ENCODE measurements around the gene PACSIN2.
"Not testable (repeated sequence)": the region's sequence is repeated elsewhere in the genome, so short reads cannot be mapped to it uniquely, and the experiment has no call there.

The PACSIN2 gene

DNA sequence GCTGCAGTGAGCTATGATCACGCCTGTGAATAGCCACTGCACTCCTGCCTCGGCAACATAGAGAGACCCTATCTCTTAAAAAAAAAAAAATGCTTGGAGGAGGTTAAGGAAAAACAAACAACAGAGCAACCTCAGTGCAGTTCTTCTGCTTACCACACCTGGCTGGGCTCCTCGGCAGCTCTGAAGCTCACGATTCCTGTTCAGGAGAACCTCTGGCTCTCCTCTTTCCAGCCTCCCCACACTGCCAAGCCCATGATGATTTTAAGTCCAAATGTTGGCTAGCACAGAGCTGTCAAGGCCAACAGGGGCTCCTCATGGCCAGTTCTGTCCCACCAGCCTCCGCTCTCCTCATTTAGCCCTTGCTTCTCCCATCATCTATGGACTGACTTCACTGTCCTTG, 88.2 kb downstream of the PACSIN2 start:
- Histone ChIP-seq H3K4me3 (ENCODE audit: low read depth, low read length) (no peak overlapping the region), H3K79me2 (peaks cover 10% of the 10 kb centered on the region), H3K36me3 (ENCODE audit: control insufficient read depth, insufficient read depth, low read length) (no peaks in the 10 kb centered on the region), H3K9me3 (ENCODE audit: control insufficient read depth, low read length) (no peaks in the 10 kb centered on the region), H3K27me3 (ENCODE audit: control insufficient read depth, insufficient read depth, low read length) (no peaks in the 10 kb centered on the region), H3K4me1 (peaks cover 3% of the 10 kb centered on the region), H3K4me2 (ENCODE audit: low read length) (no peak overlapping the region), H3K27ac (no peak overlapping the region), H2AFZ (no peak overlapping the region), H3K9ac (no peak overlapping the region)
- TF ChIP-seq, protein P1, sequence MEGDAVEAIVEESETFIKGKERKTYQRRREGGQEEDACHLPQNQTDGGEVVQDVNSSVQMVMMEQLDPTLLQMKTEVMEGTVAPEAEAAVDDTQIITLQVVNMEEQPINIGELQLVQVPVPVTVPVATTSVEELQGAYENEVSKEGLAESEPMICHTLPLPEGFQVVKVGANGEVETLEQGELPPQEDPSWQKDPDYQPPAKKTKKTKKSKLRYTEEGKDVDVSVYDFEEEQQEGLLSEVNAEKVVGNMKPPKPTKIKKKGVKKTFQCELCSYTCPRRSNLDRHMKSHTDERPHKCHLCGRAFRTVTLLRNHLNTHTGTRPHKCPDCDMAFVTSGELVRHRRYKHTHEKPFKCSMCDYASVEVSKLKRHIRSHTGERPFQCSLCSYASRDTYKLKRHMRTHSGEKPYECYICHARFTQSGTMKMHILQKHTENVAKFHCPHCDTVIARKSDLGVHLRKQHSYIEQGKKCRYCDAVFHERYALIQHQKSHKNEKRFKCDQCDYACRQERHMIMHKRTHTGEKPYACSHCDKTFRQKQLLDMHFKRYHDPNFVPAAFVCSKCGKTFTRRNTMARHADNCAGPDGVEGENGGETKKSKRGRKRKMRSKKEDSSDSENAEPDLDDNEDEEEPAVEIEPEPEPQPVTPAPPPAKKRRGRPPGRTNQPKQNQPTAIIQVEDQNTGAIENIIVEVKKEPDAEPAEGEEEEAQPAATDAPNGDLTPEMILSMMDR (IDR thresholded peaks at IDR 0.05): no peak

DNA sequence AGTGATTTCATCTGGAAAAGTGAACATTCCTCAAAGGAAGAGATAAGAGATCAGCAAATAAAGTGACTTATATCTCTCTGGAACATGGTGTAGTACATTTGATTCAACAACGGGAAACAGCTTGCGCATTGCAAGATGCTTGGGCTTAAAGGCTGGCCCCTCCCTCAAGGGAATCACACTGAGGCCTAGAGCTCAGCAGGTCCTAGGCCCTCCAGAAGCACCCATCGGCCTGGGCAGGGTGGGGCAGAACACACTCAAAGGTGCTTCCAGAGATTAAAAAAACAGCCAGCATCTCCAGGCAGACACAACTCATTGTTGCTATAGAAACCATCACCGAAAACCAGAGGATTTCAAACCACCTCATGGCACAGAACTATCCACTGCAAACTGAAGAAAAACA, 88.8 kb downstream of the PACSIN2 start:
- no peaks in the 10 kb centered on the region for H3K9me3 ChIP-seq (ENCODE audit: control insufficient read depth, low read length)
- H3K36me3 ChIP-seq (ENCODE audit: control insufficient read depth, insufficient read depth, low read length): no peaks in the 10 kb centered on the region
- peaks cover 10% of the 10 kb centered on the region for H3K79me2 ChIP-seq
- TF ChIP-seq, protein P1 (IDR thresholded peaks at IDR 0.05): no peak
- no peaks in the 10 kb centered on the region for H3K27me3 ChIP-seq (ENCODE audit: control insufficient read depth, insufficient read depth, low read length)
- no peak overlapping the region for H2AFZ ChIP-seq
- no peak overlapping the region for H3K4me2 ChIP-seq (ENCODE audit: low read length)
- no peak overlapping the region for H3K27ac ChIP-seq
- H3K4me3 ChIP-seq (ENCODE audit: low read depth, low read length): no peak overlapping the region
- peaks cover 3% of the 10 kb centered on the region for H3K4me1 ChIP-seq
- H3K9ac ChIP-seq: no peak overlapping the region

DNA sequence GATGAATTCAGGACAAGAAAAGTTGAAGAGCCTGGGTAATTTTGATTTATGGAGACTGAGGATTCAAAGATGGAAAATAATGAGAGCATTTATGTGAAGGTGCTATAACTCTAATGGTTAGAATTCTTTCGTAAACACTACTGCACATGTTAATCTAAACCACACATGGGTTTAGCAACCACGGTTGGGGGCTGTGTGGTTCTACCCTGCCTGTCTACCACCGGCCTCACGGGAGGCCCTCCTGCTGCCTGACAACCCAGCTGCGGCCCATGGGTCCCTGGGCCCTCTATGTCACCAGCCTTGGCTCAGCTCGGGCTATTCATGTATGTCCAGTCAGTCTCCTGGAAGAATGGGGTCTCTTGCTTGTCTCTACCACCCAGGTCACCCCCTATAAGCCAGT, 89.4 kb downstream of the PACSIN2 start:
- Histone ChIP-seq H3K79me2 (peaks cover 10% of the 10 kb centered on the region), H3K36me3 (ENCODE audit: control insufficient read depth, insufficient read depth, low read length) (no peaks in the 10 kb centered on the region), H3K27ac (no peak overlapping the region), H3K4me2 (ENCODE audit: low read length) (no peak overlapping the region), H3K9ac (no peak overlapping the region), H3K4me3 (ENCODE audit: low read depth, low read length) (no peak overlapping the region), H3K27me3 (ENCODE audit: control insufficient read depth, insufficient read depth, low read length) (no peaks in the 10 kb centered on the region), H3K4me1 (peaks cover 3% of the 10 kb centered on the region), H3K9me3 (ENCODE audit: control insufficient read depth, low read length) (no peaks in the 10 kb centered on the region), H2AFZ (no peak overlapping the region)
- TF ChIP-seq, protein P1 (IDR thresholded peaks at IDR 0.05): no peak

DNA sequence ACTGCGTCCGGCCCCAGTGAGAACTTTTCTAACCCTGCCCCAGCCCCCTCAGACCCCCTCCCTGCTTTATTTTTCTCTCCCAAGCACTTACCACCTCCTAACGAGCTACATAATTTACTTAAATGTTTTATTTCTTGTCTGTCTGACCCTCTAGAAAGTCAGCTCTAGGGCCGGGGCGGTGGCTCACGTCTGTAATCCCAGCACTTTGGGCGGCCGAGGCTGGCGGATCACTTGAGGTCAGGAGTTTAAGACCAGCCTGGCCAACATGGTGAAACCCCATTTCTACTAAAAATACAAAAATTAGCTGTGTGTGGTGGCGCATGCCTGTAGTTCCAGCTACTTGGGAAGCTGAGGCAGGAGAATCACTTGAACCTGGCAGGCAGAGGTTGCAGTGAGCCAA, 89.9 kb downstream of the PACSIN2 start:
- not testable (repeated sequence) for H3K27ac ChIP-seq; H3K79me2 ChIP-seq; H3K36me3 ChIP-seq (ENCODE audit: control insufficient read depth, insufficient read depth, low read length); H3K9ac ChIP-seq; H3K4me3 ChIP-seq (ENCODE audit: low read depth, low read length); H3K27me3 ChIP-seq (ENCODE audit: control insufficient read depth, insufficient read depth, low read length); H2AFZ ChIP-seq; H3K4me2 ChIP-seq (ENCODE audit: low read length); H3K4me1 ChIP-seq; H3K9me3 ChIP-seq (ENCODE audit: control insufficient read depth, low read length)

DNA sequence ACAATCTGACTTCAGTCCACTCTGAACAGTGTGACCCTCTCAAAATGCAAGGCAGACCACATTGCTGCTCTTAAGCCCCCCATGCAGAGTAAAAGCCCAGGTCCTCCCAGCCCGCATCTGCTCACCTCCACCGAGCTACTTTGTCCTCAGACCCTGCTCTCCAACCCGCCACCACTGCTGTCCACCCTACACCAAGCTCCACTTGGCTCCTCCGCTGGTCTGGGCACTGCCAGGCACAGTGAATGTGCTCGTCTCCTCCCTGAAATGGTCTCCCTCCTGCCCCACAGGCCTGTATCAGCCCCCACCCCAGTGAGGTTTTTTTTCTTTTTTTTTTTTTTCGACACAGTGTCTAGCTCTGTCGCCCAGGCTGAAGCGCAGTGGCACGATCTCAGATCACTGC, 90.5 kb downstream of the PACSIN2 start:
- Histone ChIP-seq H3K4me3 (ENCODE audit: low read depth, low read length) (no peak overlapping the region), H3K36me3 (ENCODE audit: control insufficient read depth, insufficient read depth, low read length) (no peaks in the 10 kb centered on the region), H3K79me2 (peaks cover 10% of the 10 kb centered on the region), H3K9me3 (ENCODE audit: control insufficient read depth, low read length) (no peaks in the 10 kb centered on the region), H3K27me3 (ENCODE audit: control insufficient read depth, insufficient read depth, low read length) (no peaks in the 10 kb centered on the region), H3K4me1 (peaks cover 3% of the 10 kb centered on the region), H3K4me2 (ENCODE audit: low read length) (no peak overlapping the region), H3K9ac (no peak overlapping the region), H2AFZ (no peak overlapping the region), H3K27ac (no peak overlapping the region)
- TF ChIP-seq, protein P1 (IDR thresholded peaks at IDR 0.05): no peak

Measured in parathyroid adenoma (tissue), 2 donors.